GM12864 (cell line): ENCODE results near the gene NPHS2.

Experiments used
- DNase-seq: peaks from one replicate; pipeline ENCODE4 v3.0.0-alpha.2; 2011; ENCODE audit warnings: low read depth
- H3K4me3 ChIP-seq: 2 replicates; pipeline ENCODE4 v1.5.1; 2011; ENCODE audit warnings: mild to moderate bottlenecking, low read depth, low read length, control low read depth
- CTCF ChIP-seq: IDR thresholded peaks from 2 replicates; pipeline ENCODE4 v1.5.1; 2011; ENCODE audit warnings: low read depth, mild to moderate bottlenecking, moderate library complexity, low read length, control low read depth, inconsistent platforms; ENCODE audit errors: missing control alignments

Gene NPHS2

GRCh38 chr1:179591253-179591591, 15.5 kb upstream of the NPHS2 start:
- no peak for TF ChIP-seq CTCF
- H3K4me3 ChIP-seq: no peak overlapping the region
- no peak for DNase-seq

GRCh38 chr1:179590671-179591070, 14.9 kb upstream of the NPHS2 start:
- TF ChIP-seq CTCF: no peak
- DNase-seq: no peak

GRCh38 chr1:179589509-179589908, 13.8 kb upstream of the NPHS2 start:
- DNase-seq: no peak
- no peak overlapping the region for H3K4me3 ChIP-seq
- TF ChIP-seq CTCF: no peak

More at GRCh38 chr1:179590671-179591070, 14.9 kb upstream of the NPHS2 start:
- H3K4me3 ChIP-seq: no peak overlapping the region

GRCh38 chr1:179588425-179589024, 12.8 kb upstream of the NPHS2 start:
- no peak for TF ChIP-seq CTCF
- no peak overlapping the region for H3K4me3 ChIP-seq

GRCh38 chr1:179587336-179587735, 11.6 kb upstream of the NPHS2 start:
- no peak for TF ChIP-seq CTCF
- no peak overlapping the region for H3K4me3 ChIP-seq
- DNase-seq: no peak

More at GRCh38 chr1:179588425-179589024, 12.8 kb upstream of the NPHS2 start:
- no peak for DNase-seq

- H3K4me3 ChIP-seq: no peak overlapping the region
- TF ChIP-seq CTCF: no peak
- no peak for DNase-seq
These were observed 10.5 kb upstream of the NPHS2 start for GRCh38 chr1:179586107-179586823.

GRCh38 chr1:179583771-179584320, 8.1 kb upstream of the NPHS2 start:
- H3K4me3 ChIP-seq: no peak overlapping the region
- no peak for DNase-seq

More at GRCh38 chr1:179583771-179584320, 8.1 kb upstream of the NPHS2 start:
- TF ChIP-seq CTCF: no peak
